Chondrocyte (in vitro differentiated cells): ENCODE measurements around the gene STN1. TPM values are rescaled to one million over a fixed set of nuclear protein-coding genes. Genes with fewer than 3 reads are reported as not detected.
A peak's percentile ranks its signal among the peaks of the same experiment; 100 is the strongest.

Source experiments
- DNase-seq: peaks from one replicate; pipeline ENCODE4 v3.0.0; 2021; ENCODE audit warnings: mixed read lengths, low spot score
- H3K27ac Mint-ChIP-seq: one replicate; pipeline ENCODE4 v1.8.0; 2021; ENCODE audit warnings: mild to moderate bottlenecking, moderate library complexity, mixed read lengths; ENCODE audit not compliant: unreplicated experiment
- H3K27me3 Mint-ChIP-seq: 2 replicates; pipeline ENCODE4 v1.8.0; 2021; ENCODE audit warnings: low read depth, mixed read lengths
- H3K36me3 Mint-ChIP-seq: 2 replicates; pipeline ENCODE4 v1.8.0; 2021; ENCODE audit warnings: low read depth, mixed read lengths
- H3K4me1 Mint-ChIP-seq: 2 replicates; pipeline ENCODE4 v1.8.0; 2021; ENCODE audit warnings: low read depth, mild to moderate bottlenecking, mixed read lengths
- H3K4me3 Mint-ChIP-seq: one replicate; pipeline ENCODE4 v1.8.0; 2021; ENCODE audit warnings: mild to moderate bottlenecking, moderate library complexity, mixed read lengths; ENCODE audit not compliant: unreplicated experiment
- H3K9me3 Mint-ChIP-seq: 2 replicates; pipeline ENCODE4 v1.8.0; 2021; ENCODE audit warnings: low read depth, mixed read lengths
- total RNA-seq: library from RNA; stranded (reverse); gene quantifications from 3 replicates; pipeline ENCODE4 v1.2.1, GENCODE V29; 2021
- TF ChIP-seq, protein P1 (sequence below): fragments of 200-600 bp; sonication (generic); IDR thresholded peaks from 2 replicates; pipeline ENCODE4 v1.5.0; 2021; ENCODE audit warnings: antibody characterized with exemption, mild to moderate bottlenecking, moderate library complexity

Gene STN1
- total RNA-seq, 1 donor from 2014 or later: 15.8 TPM

DNA sequence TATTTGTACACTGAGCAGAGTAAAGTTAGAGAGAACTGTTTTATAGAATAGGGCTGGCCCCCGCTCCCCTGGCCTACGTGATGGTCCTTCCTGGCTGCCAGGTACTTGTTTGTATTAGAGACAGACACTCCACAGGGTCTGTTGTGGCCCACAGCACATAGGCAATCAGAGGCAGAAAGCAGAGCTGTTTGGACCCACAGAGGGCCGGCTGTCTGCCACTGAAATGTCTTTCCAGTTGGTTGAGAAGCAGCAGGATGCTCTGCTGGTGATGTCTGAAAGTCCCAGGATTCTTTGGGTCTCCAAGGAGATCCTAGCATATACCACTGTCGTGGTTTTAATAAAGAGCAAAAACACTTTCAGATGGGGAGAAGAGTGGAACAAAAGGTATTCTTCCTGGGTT is 5.2 kb downstream of the STN1 start:
- TF ChIP-seq, protein P1, sequence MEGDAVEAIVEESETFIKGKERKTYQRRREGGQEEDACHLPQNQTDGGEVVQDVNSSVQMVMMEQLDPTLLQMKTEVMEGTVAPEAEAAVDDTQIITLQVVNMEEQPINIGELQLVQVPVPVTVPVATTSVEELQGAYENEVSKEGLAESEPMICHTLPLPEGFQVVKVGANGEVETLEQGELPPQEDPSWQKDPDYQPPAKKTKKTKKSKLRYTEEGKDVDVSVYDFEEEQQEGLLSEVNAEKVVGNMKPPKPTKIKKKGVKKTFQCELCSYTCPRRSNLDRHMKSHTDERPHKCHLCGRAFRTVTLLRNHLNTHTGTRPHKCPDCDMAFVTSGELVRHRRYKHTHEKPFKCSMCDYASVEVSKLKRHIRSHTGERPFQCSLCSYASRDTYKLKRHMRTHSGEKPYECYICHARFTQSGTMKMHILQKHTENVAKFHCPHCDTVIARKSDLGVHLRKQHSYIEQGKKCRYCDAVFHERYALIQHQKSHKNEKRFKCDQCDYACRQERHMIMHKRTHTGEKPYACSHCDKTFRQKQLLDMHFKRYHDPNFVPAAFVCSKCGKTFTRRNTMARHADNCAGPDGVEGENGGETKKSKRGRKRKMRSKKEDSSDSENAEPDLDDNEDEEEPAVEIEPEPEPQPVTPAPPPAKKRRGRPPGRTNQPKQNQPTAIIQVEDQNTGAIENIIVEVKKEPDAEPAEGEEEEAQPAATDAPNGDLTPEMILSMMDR: no peak
- no peaks in the 10 kb centered on the region for H3K36me3 Mint-ChIP-seq
- H3K4me1 Mint-ChIP-seq: peaks cover 60% of the 10 kb centered on the region
- no peak overlapping the region for H3K4me3 Mint-ChIP-seq
- no peak for DNase-seq
- H3K27me3 Mint-ChIP-seq: no peaks in the 10 kb centered on the region
- H3K9me3 Mint-ChIP-seq: no peaks in the 10 kb centered on the region
- no peak overlapping the region for H3K27ac Mint-ChIP-seq

- H3K36me3 Mint-ChIP-seq: no peaks in the 10 kb centered on the region
- no peak for DNase-seq
- no peaks in the 10 kb centered on the region for H3K27me3 Mint-ChIP-seq
- H3K4me3 Mint-ChIP-seq: no peak overlapping the region
- TF ChIP-seq, protein P1: no peak
- H3K4me1 Mint-ChIP-seq: peaks cover 53% of the 10 kb centered on the region
- H3K27ac Mint-ChIP-seq: peak overlapping the region; percentile 18
- H3K9me3 Mint-ChIP-seq: no peaks in the 10 kb centered on the region
These were observed 6.9 kb downstream of the STN1 start for GRCh38 chr10:103911021-103911459.

GRCh38 chr10:103910442-103911012 is 7.5 kb downstream of the STN1 start:
- peaks cover 53% of the 10 kb centered on the region for H3K4me1 Mint-ChIP-seq
- H3K27me3 Mint-ChIP-seq: no peaks in the 10 kb centered on the region
- DNase-seq: no peak
- no peak overlapping the region for H3K4me3 Mint-ChIP-seq
- no peaks in the 10 kb centered on the region for H3K9me3 Mint-ChIP-seq
- no peaks in the 10 kb centered on the region for H3K36me3 Mint-ChIP-seq
- TF ChIP-seq, protein P1: no peak
- H3K27ac Mint-ChIP-seq: peak overlapping the region; percentile 73

DNA sequence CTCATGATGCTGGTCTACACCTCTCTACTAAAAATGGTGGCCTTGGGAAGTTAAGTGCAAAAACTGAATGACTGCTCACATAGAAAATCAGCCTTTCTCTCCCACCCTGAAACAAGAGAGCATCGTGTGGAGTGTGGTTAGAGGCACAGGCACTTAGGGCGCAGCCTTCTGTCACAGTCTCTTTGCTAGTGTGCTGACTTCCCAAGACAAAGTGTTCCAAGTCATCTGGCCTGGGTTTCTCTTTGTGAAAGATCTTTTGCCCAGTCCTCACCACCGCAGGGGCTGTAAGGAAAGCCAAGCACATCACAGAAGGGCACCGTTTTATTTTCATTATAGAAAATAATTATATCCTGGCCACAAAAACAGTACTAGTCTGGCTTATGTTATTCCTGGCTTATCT is 12.5 kb downstream of the STN1 start:
- Mint-ChIP-seq H3K27me3 (no peaks in the 10 kb centered on the region), H3K27ac (peak overlapping the region; percentile 86), H3K4me1 (peaks cover 51% of the 10 kb centered on the region), H3K9me3 (no peaks in the 10 kb centered on the region), H3K4me3 (peak overlapping the region; percentile 17), H3K36me3 (peaks cover 7% of the 10 kb centered on the region)
- TF ChIP-seq, protein P1: no peak
- DNase-seq: no peak

- TF ChIP-seq, protein P1: no peak
- H3K27me3 Mint-ChIP-seq: no peaks in the 10 kb centered on the region
- H3K27ac Mint-ChIP-seq: no peak overlapping the region
These were observed 16.7 kb downstream of the STN1 start for GRCh38 chr10:103901299-103901698.

More at GRCh38 chr10:103901299-103901698, 16.7 kb downstream of the STN1 start:
- H3K9me3 Mint-ChIP-seq: no peaks in the 10 kb centered on the region
- peaks cover 14% of the 10 kb centered on the region for H3K36me3 Mint-ChIP-seq
- DNase-seq: no peak
- H3K4me3 Mint-ChIP-seq: no peak overlapping the region
- H3K4me1 Mint-ChIP-seq: peaks cover 28% of the 10 kb centered on the region
